ENCODE results near the gene RERE. TPM values are rescaled to one million over a fixed set of nuclear protein-coding genes. Genes with fewer than 3 reads are reported as not detected.

The RERE gene
- total RNA-seq, 1 experiment from 2014 or later, result 40.6 TPM

GRCh38 chr1:8782001-8782620 lies 35.3 kb downstream of the RERE start:
- no TSS peak for BruUV-seq (replicated peaks)
- intact Hi-C loops (cut with micrococcal nuclease), result no loop called here
- no peak overlapping the region for H2AFZ ChIP-seq (ENCODE audit: low read depth, low read length, poor library complexity, severe bottlenecking)
- H3K27me3 ChIP-seq (ENCODE audit: insufficient read depth, low read length), result no peaks in the 10 kb centered on the region
- no peaks in the 10 kb centered on the region for H3K9me3 ChIP-seq (ENCODE audit: control insufficient read depth in 1 of 2, insufficient read depth in 1 of 2, low read depth in 1 of 2, low read length in 2 of 2)
- no peaks in the 10 kb centered on the region for H3K4me1 ChIP-seq (ENCODE audit: control insufficient read depth in 1 of 2, insufficient read depth in 2 of 2, low read length in 2 of 2)
- 0 out of 4 replicates have a peak, but pooled peaks cover 0 to 2% of the 10 kb centered on the region in 2 experiments for H3K36me3 ChIP-seq (ENCODE audit: control insufficient read depth in 1 of 2, insufficient read depth in 2 of 2, low read length in 2 of 2)
- ChIA-PET RAD21 (ENCODE audit: low non-redundant PET in 1 of 2, low total read pairs in 2 of 2, uncharacterized antibody in 2 of 2, unreplicated experiment in 2 of 2) (no interaction called here), POLR2A (no interaction called here), CTCF (no interaction called here)
- peaks cover 11% of the 10 kb centered on the region; the same call in 1 of the 2 replicates for H3K79me2 ChIP-seq (ENCODE audit: insufficient read depth, low read length)
- TF ChIP-seq ELF1 (IDR thresholded peaks at IDR 0.05; ENCODE audit: borderline replicate concordance, low read depth), result no peak
- TF ChIP-seq EZH2 (IDR thresholded peaks at IDR 0.05), result no peak
- no peak for TF ChIP-seq ZFX (IDR thresholded peaks at IDR 0.05)
- no peak for TF ChIP-seq YY1 (IDR thresholded peaks at IDR 0.05; ENCODE audit: extremely low read depth, insufficient replicate concordance, low read depth, low read length)
- TF ChIP-seq ZNF274 (IDR thresholded peaks at IDR 0.05; ENCODE audit: low read depth, low read length), result no peak
- no peak for TF ChIP-seq ZBTB33 (IDR thresholded peaks at IDR 0.05; ENCODE audit: extremely low read depth, insufficient replicate concordance, low read length)
- no peak for TF ChIP-seq ATF3 (IDR thresholded peaks at IDR 0.05)
- no peak for TF ChIP-seq POLR2AphosphoS5 (IDR thresholded peaks at IDR 0.05; ENCODE audit: low read depth, low read length)
- TF ChIP-seq REST (IDR thresholded peaks at IDR 0.05; ENCODE audit: low read depth), result no peak
- no peak overlapping the region for H3K27ac ChIP-seq (ENCODE audit: low read depth, low read length)
- ATAC-seq, result no peak
- H3K9ac ChIP-seq (ENCODE audit: low read length), result no peak overlapping the region
- no peak for DNase-seq (ENCODE audit: low read depth, low spot score)
- H3K9me2 ChIP-seq (ENCODE audit: insufficient read depth), result no peaks in the 10 kb centered on the region
- no peak overlapping the region for H3K4me2 ChIP-seq (ENCODE audit: low read length)
- H3K4me3 ChIP-seq (replicated peaks in 1 of 2; ENCODE audit: low read depth in 1 of 2, low read length in 2 of 2), result no peak overlapping the region
- no peaks in the 10 kb centered on the region for H4K20me1 ChIP-seq (ENCODE audit: insufficient read depth)
